PC-3 (cell line): ENCODE results near the gene NRG3. TPM values are rescaled to one million over a fixed set of nuclear protein-coding genes. Genes with fewer than 3 reads are reported as not detected.

Experiments
- ATAC-seq: fragments of 200-7000 bp; cut with Tn5 transposase; 2 replicates; pipeline ENCODE4 v1.9.1; 2020; ENCODE audit warnings: mild to moderate bottlenecking, moderate library complexity
- BruUV-seq: library from RNA; stranded (reverse); fragments of 400-500 nt; replicated peaks from 2 replicates; lab custom pipeline; 2021; lab: Mats Ljungman, UMichigan
- CTCF ChIA-PET: fragments of 300-600 bp; sonication (Branson Sonifier 250); formaldehyde crosslinking; loops from one replicate; lab custom pipeline; 2022; ENCODE audit warnings: antibody characterized with exemption; lab: Charles Lee
- POLR2A ChIA-PET: fragments of 300-600 bp; sonication (Branson Sonifier 250); formaldehyde crosslinking; loops from one replicate; lab custom pipeline; 2022; ENCODE audit warnings: antibody characterized with exemption; ENCODE audit not compliant: unreplicated experiment; lab: Charles Lee
- DNase-seq: peaks from one replicate; pipeline ENCODE4 v3.0.0-alpha.2; 2015
- H2AFZ ChIP-seq: fragments of 300-600 bp; sonication (generic); 2 replicates; pipeline ENCODE4 v1.6.0; 2016; ENCODE audit warnings: antibody characterized with exemption, low read length
- H3F3A ChIP-seq: fragments of 300-600 bp; sonication (generic); one replicate; pipeline ENCODE4 v1.6.0; 2017; ENCODE audit warnings: antibody characterized with exemption, low read length, control low read depth, mild to moderate bottlenecking; ENCODE audit not compliant: unreplicated experiment
- H3K27ac ChIP-seq: fragments of 300-600 bp; sonication (generic); 2 replicates; pipeline ENCODE4 v1.5.1; 2016; ENCODE audit warnings: mild to moderate bottlenecking, low read length
- H3K27me3 ChIP-seq: fragments of 300-600 bp; sonication (generic); 2 replicates; pipeline ENCODE4 v1.6.1; 2016; ENCODE audit warnings: low read length, mixed read lengths
- H3K36me3 ChIP-seq: fragments of 300-600 bp; sonication (generic); 2 replicates; pipeline ENCODE4 v1.6.1; 2016; ENCODE audit warnings: low read depth, mixed run types, low read length, mixed read lengths
- H3K4me1 ChIP-seq: fragments of 300-600 bp; sonication (generic); 2 replicates; pipeline ENCODE4 v1.5.1; 2016; ENCODE audit warnings: low read length; ENCODE audit not compliant: insufficient read depth
- H3K4me2 ChIP-seq: fragments of 300-600 bp; sonication (generic); 2 replicates; pipeline ENCODE4 v1.6.0; 2016; ENCODE audit warnings: low read length
- H3K4me3 ChIP-seq: fragments of 300-600 bp; sonication (generic); 2 replicates; pipeline ENCODE4 v1.5.1; 2016; ENCODE audit warnings: mild to moderate bottlenecking, low read length, mixed read lengths
- H3K79me2 ChIP-seq: fragments of 300-600 bp; sonication (generic); 2 replicates; pipeline ENCODE4 v1.6.1; 2017; ENCODE audit warnings: low read length, mixed read lengths
- H3K9ac ChIP-seq: fragments of 300-600 bp; sonication (generic); 2 replicates; pipeline ENCODE4 v1.6.0; 2016; ENCODE audit warnings: mild to moderate bottlenecking, low read length
- H3K9me2 ChIP-seq: fragments of 300-600 bp; sonication (generic); replicated peaks from 2 replicates; pipeline ENCODE4 v1.6.1; 2016; ENCODE audit warnings: mixed run types, low read length, mixed read lengths
- H3K9me3 ChIP-seq: fragments of 300-600 bp; sonication (generic); 2 replicates; pipeline ENCODE4 v1.6.1; 2016; ENCODE audit warnings: low read length, mixed read lengths
- H4K20me1 ChIP-seq: fragments of 300-600 bp; sonication (generic); 2 replicates; pipeline ENCODE4 v1.6.1; 2016; ENCODE audit warnings: low read length, mixed read lengths
- CTCF ChIP-seq: fragments of 300-600 bp; sonication (generic); conservative IDR thresholded peaks from 2 replicates; pipeline ENCODE4 v1.5.1; 2017; ENCODE audit warnings: antibody characterized with exemption, low read depth, mild to moderate bottlenecking, low read length
- EZH2 ChIP-seq: fragments of 300-600 bp; sonication (generic); IDR thresholded peaks from one replicate; pipeline ENCODE4 v1.6.1; 2017; ENCODE audit warnings: antibody characterized with exemption, mild to moderate bottlenecking, low read length; ENCODE audit not compliant: unreplicated experiment
- EZH2phosphoT487 ChIP-seq: fragments of 300-600 bp; sonication (generic); IDR thresholded peaks from 2 replicates; pipeline ENCODE4 v1.6.1; 2018; ENCODE audit warnings: mild to moderate bottlenecking, antibody characterized with exemption, low read length, borderline replicate concordance
- intact Hi-C: fragments of 100-400 bp; cut with micrococcal nuclease; formaldehyde crosslinking; loops from 2 replicates; pipeline ENCODE4 v1.9.0; 2023
- total RNA-seq: library from RNA; depleted of rRNA; stranded (reverse); fragments of >200 nt; gene quantifications from 2 replicates; pipeline ENCODE4 v1.2.3, GENCODE V29; 2014

Gene NRG3
- total RNA-seq, 1 experiment from 2014 or later = not detected

- no peak for ATAC-seq
- no TSS peak for BruUV-seq
- no peak for DNase-seq
- Histone ChIP-seq H3K79me2 (no peaks in the 10 kb centered on the region), H3K4me1 (no peaks in the 10 kb centered on the region), H3K9me3 (0 out of 2 replicates have a peak, but pooled peaks cover 4% of the 10 kb centered on the region), H3F3A (no peaks in the 10 kb centered on the region), H3K4me2 (no peak overlapping the region), H3K36me3 (no peaks in the 10 kb centered on the region), H4K20me1 (no peaks in the 10 kb centered on the region), H3K9me2 (no peaks in the 10 kb centered on the region), H3K27ac (no peak overlapping the region), H3K4me3 (no peak overlapping the region), H3K27me3 (no peaks in the 10 kb centered on the region), H2AFZ (no peak overlapping the region), H3K9ac (no peak overlapping the region)
- intact Hi-C loops = no loop called here
- ChIA-PET CTCF (no interaction called here), POLR2A (no interaction called here)
- no peak for TF ChIP-seq CTCF
- no peak for TF ChIP-seq EZH2phosphoT487
- no peak for TF ChIP-seq EZH2
Observed at GRCh38 chr10:82392533-82392932, 517.5 kb downstream of the NRG3 start.

- Histone ChIP-seq H3F3A (no peaks in the 10 kb centered on the region), H3K79me2 (no peaks in the 10 kb centered on the region), H3K27ac (no peak overlapping the region), H2AFZ (no peak overlapping the region), H3K4me2 (no peak overlapping the region), H3K4me3 (no peak overlapping the region), H3K36me3 (no peaks in the 10 kb centered on the region), H4K20me1 (no peaks in the 10 kb centered on the region), H3K9me2 (no peaks in the 10 kb centered on the region), H3K9me3 (0 out of 2 replicates have a peak, but pooled peaks cover 4% of the 10 kb centered on the region), H3K4me1 (no peaks in the 10 kb centered on the region), H3K27me3 (no peaks in the 10 kb centered on the region), H3K9ac (no peak overlapping the region)
- CTCF ChIA-PET = no interaction called here
- POLR2A ChIA-PET = no interaction called here
- no TSS peak for BruUV-seq
- ATAC-seq = no peak
- no peak for DNase-seq
- intact Hi-C loops = no loop called here
- TF ChIP-seq EZH2phosphoT487 (no peak), CTCF (no peak), EZH2 (no peak)
Observed at GRCh38 chr10:82394122-82394521, 519.1 kb downstream of the NRG3 start.

- Histone ChIP-seq H3K9ac (no peak overlapping the region), H3K4me2 (no peak overlapping the region), H3K4me3 (no peak overlapping the region), H2AFZ (no peak overlapping the region), H3K36me3 (no peaks in the 10 kb centered on the region), H3K27me3 (no peaks in the 10 kb centered on the region), H3F3A (no peaks in the 10 kb centered on the region), H3K4me1 (no peaks in the 10 kb centered on the region), H3K9me2 (no peaks in the 10 kb centered on the region), H4K20me1 (no peaks in the 10 kb centered on the region), H3K79me2 (no peaks in the 10 kb centered on the region), H3K27ac (no peak overlapping the region), H3K9me3 (0 out of 2 replicates have a peak, but pooled peaks cover 4% of the 10 kb centered on the region)
- no peak for DNase-seq
- BruUV-seq = no TSS peak
- intact Hi-C loops = no loop called here
- ChIA-PET CTCF (no interaction called here), POLR2A (no interaction called here)
- no peak for TF ChIP-seq EZH2phosphoT487
- TF ChIP-seq EZH2 = no peak
- no peak for TF ChIP-seq CTCF
- no peak for ATAC-seq
Observed at GRCh38 chr10:82394987-82395386, 520.0 kb downstream of the NRG3 start.
